KMS-11 (cell line): ENCODE results near the gene HERC6.

Experiments
- H2AFZ ChIP-seq: fragments of 200-600 bp; sonication (generic); 2 replicates; pipeline ENCODE4 v1.6.1; 2016; ENCODE audit warnings: antibody characterized with exemption, mixed run types, low read depth
- H3K27ac ChIP-seq: fragments of 200-600 bp; sonication (generic); 2 replicates; pipeline ENCODE4 v1.6.1; 2016; ENCODE audit warnings: mild to moderate bottlenecking, mixed run types
- H3K27me3 ChIP-seq: fragments of 200-600 bp; sonication (generic); 2 replicates; pipeline ENCODE4 v1.6.1; 2017; ENCODE audit warnings: mild to moderate bottlenecking, low read depth, mixed run types, moderate library complexity; ENCODE audit not compliant: insufficient read depth
- H3K36me3 ChIP-seq: fragments of 200-600 bp; sonication (generic); 2 replicates; pipeline ENCODE4 v1.6.1; 2017; ENCODE audit warnings: mild to moderate bottlenecking, mixed run types; ENCODE audit not compliant: insufficient read depth
- H3K4me1 ChIP-seq: fragments of 200-600 bp; sonication (generic); 2 replicates; pipeline ENCODE4 v1.6.1; 2016; ENCODE audit warnings: mild to moderate bottlenecking, low read depth, mixed run types; ENCODE audit not compliant: poor library complexity, severe bottlenecking
- H3K4me2 ChIP-seq: fragments of 200-600 bp; sonication (generic); 2 replicates; pipeline ENCODE4 v1.7.0; 2016; ENCODE audit warnings: mild to moderate bottlenecking, mixed run types
- H3K4me3 ChIP-seq: fragments of 200-600 bp; sonication (generic); IDR thresholded peaks from 2 replicates; pipeline ENCODE4 v1.6.1; 2017; ENCODE audit warnings: low read depth, low read length, mixed read lengths; ENCODE audit not compliant: insufficient read depth
- H3K79me2 ChIP-seq: fragments of 200-600 bp; sonication (generic); 2 replicates; pipeline ENCODE4 v1.6.1; 2016; ENCODE audit warnings: low read depth, mixed run types; ENCODE audit not compliant: insufficient read depth
- H3K9ac ChIP-seq: fragments of 200-600 bp; sonication (generic); 2 replicates; pipeline ENCODE4 v1.6.1; 2016; ENCODE audit warnings: mild to moderate bottlenecking, mixed run types
- H4K20me1 ChIP-seq: fragments of 200-600 bp; sonication (generic); 2 replicates; pipeline ENCODE4 v1.6.1; 2016; ENCODE audit warnings: mild to moderate bottlenecking, mixed run types; ENCODE audit not compliant: insufficient read depth
- TF ChIP-seq, protein P1 (sequence below): fragments of 200-600 bp; sonication (generic); conservative IDR thresholded peaks from 2 replicates; pipeline ENCODE4 v1.6.1; 2017; ENCODE audit warnings: low read depth, mild to moderate bottlenecking, antibody characterized with exemption, low read length, moderate library complexity, mixed read lengths

HERC6 gene

DNA sequence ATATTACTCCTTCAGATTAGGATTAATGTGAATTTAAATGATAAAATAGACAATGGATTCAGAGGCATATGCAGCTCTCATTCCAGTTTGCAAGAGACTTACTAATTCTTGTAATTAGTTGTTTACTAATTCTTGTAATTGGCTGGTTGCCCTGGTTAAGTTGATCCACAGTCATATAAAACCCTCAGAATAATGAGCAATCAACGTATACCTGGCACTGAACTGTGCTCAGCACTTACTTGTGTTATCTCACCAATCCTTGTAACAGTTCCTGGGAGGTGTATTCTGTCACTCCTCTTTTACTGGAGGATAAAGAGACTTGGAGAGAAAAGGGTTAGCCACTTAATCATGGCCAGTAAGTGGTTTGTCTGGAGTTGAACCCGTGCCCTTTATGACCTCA is 88.7 kb downstream of the HERC6 start:
- Histone ChIP-seq H3K4me2 (no peak overlapping the region), H3K9ac (no peak overlapping the region), H3K4me1 (no peaks in the 10 kb centered on the region), H3K79me2 (no peaks in the 10 kb centered on the region), H3K36me3 (no peaks in the 10 kb centered on the region), H3K4me3 (no peak overlapping the region), H3K27ac (no peak overlapping the region), H4K20me1 (no peaks in the 10 kb centered on the region), H2AFZ (no peak overlapping the region), H3K27me3 (no peaks in the 10 kb centered on the region)
- TF ChIP-seq, protein P1, sequence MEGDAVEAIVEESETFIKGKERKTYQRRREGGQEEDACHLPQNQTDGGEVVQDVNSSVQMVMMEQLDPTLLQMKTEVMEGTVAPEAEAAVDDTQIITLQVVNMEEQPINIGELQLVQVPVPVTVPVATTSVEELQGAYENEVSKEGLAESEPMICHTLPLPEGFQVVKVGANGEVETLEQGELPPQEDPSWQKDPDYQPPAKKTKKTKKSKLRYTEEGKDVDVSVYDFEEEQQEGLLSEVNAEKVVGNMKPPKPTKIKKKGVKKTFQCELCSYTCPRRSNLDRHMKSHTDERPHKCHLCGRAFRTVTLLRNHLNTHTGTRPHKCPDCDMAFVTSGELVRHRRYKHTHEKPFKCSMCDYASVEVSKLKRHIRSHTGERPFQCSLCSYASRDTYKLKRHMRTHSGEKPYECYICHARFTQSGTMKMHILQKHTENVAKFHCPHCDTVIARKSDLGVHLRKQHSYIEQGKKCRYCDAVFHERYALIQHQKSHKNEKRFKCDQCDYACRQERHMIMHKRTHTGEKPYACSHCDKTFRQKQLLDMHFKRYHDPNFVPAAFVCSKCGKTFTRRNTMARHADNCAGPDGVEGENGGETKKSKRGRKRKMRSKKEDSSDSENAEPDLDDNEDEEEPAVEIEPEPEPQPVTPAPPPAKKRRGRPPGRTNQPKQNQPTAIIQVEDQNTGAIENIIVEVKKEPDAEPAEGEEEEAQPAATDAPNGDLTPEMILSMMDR = no peak

DNA sequence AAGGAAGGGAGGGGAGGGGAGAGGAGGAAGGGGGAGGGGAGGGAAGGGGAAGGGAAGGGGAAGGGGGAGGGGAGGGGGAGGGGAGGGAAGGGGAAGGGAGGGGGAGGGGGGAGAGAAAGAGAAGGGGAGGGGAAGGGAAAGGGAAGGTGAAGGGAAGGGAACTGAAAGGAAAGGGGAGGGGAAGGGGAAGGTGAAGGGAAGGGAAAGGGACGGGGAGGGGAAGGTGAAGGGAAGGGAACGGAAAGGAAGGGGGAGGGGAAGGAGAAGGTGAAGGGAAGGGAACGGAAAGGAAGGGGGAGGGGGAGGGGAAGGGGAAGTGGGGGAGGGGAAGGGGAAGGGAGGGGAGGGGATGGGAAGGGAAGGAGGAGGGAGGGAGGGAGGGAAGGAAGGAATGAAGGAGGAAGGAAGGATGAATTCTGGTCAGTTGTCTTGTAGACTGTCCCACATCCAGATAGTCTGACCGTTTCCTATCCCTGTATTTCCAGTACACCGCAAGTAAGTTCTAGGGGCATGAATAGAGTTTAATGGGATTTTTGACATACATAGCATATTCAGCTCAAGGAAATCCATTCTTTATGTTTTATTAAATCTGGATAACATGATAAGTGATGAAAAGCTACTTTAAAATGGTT is 98.7 kb downstream of the HERC6 start:
- TF ChIP-seq, protein P1 = no peak
- no peaks in the 10 kb centered on the region for H3K4me1 ChIP-seq
- H3K27me3 ChIP-seq = no peaks in the 10 kb centered on the region
- no peaks in the 10 kb centered on the region for H4K20me1 ChIP-seq
- no peak overlapping the region for H3K4me2 ChIP-seq
- H3K9ac ChIP-seq = no peak overlapping the region
- no peak overlapping the region for H3K27ac ChIP-seq
- H3K79me2 ChIP-seq = no peaks in the 10 kb centered on the region
- H3K4me3 ChIP-seq = no peak overlapping the region
- no peak overlapping the region for H2AFZ ChIP-seq
- H3K36me3 ChIP-seq = no peaks in the 10 kb centered on the region

DNA sequence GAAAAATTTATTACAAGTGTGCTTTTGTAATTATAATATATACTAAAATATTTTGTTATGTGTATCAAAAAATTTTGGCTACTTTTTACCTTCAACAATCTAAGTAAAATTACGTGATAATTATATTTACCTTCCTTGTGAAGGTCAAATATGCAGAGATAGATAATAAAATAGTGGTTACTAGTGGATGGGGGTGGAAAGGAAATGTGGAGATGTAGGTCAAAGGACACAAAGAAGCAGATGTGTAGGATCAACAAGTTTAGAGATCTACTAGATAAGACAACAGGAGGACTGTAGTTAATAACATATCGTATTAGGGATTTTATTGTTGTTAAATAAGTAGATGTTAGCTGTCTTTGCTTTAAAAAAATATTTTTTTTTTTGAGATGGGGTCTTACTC is 99.6 kb downstream of the HERC6 start:
- TF ChIP-seq, protein P1 = no peak

DNA sequence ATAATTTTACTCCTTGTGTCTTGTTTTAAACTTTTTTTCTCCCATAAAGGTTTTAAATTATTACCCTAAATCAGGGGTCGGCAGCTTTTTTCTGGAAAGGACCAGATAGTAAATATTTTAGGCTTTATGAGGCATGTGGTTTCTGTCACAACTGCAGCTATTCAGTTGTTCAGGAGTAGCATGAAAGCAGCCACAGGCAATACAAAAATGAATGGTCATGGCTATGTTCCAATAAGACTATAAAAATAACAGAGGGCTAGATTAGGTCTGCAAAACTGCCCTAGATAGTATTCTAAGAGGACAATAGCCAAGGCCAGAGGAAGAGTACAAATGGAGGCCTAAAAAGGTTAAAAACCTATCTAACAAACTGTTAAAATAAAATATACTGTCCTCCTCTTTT is 102.9 kb downstream of the HERC6 start:
- TF ChIP-seq, protein P1 = no peak
- no peak overlapping the region for H3K9ac ChIP-seq
- no peaks in the 10 kb centered on the region for H3K36me3 ChIP-seq

More for the DNA sequence above, 99.6 kb downstream of the HERC6 start:
- Histone ChIP-seq H3K4me2 (no peak overlapping the region), H2AFZ (no peak overlapping the region), H3K27ac (no peak overlapping the region), H4K20me1 (no peaks in the 10 kb centered on the region), H3K36me3 (no peaks in the 10 kb centered on the region), H3K4me1 (no peaks in the 10 kb centered on the region), H3K4me3 (no peak overlapping the region), H3K9ac (no peak overlapping the region), H3K79me2 (no peaks in the 10 kb centered on the region), H3K27me3 (no peaks in the 10 kb centered on the region)

More for the DNA sequence above, 102.9 kb downstream of the HERC6 start:
- no peaks in the 10 kb centered on the region for H3K27me3 ChIP-seq
- no peak overlapping the region for H2AFZ ChIP-seq
- no peak overlapping the region for H3K4me2 ChIP-seq
- H4K20me1 ChIP-seq = no peaks in the 10 kb centered on the region
- no peak overlapping the region for H3K4me3 ChIP-seq
- no peaks in the 10 kb centered on the region for H3K4me1 ChIP-seq
- H3K27ac ChIP-seq = no peak overlapping the region
- H3K79me2 ChIP-seq = no peaks in the 10 kb centered on the region
